ENCODE measurements around the gene MYH9.

MYH9 gene

DNA sequence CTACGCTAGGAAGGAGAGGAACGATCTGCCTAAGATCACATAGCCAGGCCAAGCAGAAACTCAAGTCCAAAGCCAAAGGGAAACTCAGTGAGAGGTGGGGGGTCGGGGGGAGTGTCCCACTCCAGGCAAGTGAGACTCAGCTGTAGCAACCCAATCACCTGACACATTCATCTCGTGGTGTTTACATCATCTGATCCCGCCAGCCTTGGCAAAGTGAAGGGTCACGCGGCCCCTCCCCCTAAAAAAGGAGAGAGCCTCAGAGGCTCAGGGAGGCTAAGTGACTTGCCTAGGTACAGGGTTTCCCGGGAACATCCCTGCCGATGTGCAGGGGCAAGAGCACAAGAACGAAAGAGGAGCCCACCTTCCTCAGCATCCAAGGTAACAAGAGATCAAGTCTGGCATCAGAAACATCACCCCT is 21.5 kb downstream of the MYH9 start:
- DNase-seq, result no peak

DNA sequence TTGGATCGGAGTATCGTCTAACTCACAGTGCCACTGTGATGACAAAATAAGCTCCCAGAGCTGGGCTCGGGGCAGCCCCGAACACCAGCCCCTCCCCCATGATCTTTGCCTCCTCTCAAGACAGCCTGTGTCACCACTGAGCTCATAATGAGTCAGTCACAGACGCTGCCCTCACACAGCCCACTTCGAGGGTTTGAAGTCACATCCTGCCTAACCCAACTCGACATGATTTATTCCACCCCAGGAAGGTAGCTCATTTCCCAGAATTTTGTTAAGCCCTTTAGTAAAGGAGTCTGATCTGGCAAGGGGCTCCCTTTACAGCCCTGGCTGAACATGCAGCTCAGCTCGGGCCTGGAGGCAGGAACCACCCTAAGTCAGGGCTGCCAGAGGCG is 22.8 kb downstream of the MYH9 start:
- DNase-seq, result peak; percentile 35

DNA sequence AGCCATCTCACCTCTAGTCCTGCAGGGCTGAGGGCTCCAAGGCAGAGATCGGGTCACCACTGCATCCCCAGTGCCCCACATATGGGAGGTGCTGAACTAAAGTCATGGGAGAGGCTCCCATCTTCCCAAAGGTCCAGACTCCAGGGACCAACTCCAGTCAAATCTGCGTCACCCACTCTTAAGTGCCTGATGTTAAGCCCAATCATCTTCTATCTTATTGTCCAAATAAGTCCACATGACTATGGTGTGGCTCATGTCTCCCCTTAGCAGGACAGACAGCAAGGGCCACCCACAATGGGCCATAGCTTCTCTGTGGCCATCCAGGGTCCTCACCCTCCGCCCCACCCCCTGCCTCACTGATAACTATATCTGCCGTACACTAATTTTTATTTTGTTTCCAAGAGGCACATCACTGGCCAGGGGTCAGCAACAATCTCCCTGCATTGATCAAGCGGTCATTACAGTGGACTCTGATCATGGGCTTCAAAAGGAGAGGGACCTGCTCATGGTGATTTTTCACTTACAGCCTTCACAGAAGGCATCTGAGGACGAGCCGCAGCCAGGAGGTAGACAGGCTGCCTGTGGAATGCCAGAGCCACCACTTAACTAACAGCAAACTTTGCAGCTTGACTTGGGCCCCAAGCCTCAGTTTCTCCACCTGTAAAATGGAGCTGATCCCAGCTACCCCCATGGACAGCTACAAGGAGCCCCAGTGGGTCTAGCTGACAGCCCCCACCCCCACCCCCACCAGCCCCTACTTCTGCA is 23.3 kb downstream of the MYH9 start:
- DNase-seq, result no peak

DNA sequence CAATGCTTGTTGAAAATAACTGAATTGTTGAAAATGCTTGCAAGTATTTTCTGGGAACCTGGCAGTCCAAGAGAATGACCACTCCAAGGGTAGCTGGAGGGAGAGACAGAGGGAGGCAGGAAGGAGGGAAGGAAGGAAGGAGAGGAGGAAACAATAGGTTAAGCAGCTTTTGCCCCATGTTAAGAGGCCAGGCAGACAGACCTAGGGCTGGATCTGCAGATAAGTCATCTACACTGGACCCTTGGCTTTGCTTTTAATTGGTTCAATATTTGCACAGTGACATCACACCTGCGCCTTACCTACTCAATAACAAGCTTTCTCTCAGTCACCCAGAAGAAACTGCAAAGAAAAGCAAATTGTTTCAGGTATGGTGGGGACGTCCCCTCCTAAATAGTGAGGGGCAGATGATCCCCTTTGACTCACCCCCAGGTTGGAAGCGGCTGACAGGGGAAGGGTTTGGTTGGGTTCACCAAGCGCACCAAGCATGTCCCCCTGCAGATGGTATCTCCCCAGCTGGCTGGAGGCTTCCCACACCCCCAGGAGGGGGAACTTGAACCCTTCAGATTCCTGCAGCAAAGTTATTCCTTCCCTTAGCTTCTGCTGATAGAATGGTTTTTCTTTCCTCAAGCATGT is 24.3 kb downstream of the MYH9 start:
- no peak for DNase-seq

DNA sequence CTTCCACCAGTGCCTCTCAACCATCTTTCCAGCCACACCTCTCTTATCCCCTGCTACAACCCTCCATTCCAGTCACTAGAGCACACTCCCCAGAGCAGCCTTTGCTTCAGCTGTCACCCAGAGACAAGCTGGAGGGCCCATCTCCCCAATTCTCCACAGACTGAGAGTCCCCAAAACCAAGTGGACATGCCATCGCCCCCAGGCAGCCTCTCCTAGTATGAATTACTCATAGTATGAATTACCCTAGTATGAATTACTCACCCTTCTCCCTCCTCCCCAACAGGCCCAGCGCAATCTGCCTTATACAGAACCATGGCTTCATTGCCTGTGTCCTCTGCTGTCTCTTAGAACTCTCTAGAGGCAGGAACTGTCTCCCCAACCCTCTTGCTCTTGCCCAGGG is 24.8 kb downstream of the MYH9 start:
- no peak for DNase-seq

DNA sequence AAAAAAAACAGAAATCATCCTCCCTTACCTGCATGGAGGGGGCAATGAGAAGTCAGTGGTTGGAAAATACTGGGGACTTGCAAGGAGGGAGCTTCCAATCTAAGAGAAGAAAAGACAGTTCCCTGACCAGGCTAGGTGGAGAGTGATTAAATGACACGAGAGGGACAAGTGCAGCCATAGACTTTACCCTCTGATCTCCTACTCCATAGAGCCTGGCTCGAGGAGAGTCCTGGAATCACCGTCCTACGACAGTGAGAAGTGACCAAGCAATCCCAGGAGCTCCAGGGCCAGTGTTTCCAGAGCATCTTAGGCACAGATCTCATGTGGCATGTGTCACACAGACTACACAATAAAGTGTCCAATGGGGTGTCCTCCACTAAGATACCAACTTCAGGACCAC is 25.7 kb downstream of the MYH9 start:
- DNase-seq, result no peak

DNA sequence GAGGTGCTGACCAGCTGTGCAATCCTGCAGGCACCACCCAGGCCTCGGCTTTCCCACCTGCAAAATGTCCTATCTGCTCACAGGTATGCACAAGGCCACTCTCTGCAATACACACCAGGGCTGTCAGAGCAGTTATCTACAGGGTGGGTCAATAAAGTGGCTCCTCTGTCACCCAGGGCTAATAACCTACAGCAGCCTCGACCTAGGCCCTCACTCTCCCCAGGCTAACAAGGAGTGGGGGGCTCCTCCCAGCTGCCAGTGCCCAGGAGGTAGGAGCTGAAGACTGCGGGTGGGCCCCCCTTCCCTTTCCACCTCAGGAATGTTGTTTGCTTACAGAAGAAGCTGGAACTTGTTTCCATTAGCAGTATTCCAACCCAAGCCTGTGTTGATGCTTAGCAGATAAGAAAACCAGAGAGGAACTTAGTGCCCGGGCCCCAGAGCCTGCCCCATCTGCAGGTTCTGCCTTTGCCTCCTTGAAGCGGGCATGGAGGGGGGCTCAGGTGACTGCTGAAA is 26.8 kb downstream of the MYH9 start:
- DNase-seq, result no peak

DNA sequence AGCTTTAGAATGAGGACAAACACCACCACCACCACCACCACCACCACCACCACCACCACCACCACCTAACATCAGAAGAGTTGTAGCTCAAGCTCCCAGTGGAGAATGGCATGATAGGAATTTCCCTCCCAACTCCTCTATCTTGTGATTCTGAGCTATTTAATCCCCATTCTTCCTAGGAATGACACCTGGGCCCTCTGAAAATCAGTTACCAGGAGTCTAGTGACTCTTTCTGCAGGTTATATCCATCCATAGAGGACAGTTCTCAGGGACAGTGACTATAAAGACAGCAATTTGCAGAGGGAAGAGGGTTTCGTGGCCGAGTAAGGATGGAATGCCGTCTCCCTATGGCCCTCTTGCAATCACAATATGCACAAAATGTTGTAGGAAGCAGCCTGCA is 27.8 kb downstream of the MYH9 start:
- DNase-seq, result no peak

DNA sequence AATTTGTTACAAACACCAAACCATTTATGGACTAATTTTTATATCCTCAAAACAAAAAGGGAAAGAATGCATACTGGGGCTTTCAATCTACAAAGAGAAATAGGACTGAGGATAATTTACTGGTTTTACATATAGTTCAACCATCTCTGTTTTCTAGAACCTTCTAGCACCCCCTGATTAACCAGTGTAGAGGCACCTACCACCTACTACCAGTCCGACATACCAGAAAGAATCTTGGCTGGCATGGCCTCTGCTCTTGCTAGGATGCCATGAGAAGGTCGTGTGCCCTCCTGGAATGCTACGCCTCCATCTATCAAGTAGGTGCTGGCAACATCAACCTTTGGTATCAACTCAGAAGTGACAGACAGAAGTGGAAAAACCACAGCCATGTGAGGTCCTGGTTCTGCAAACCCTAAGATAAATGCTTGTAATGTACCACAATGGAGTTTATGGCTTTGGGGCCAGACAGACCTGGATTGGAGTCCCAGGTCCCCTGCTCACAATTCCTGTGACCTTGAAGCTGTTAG is 28.2 kb downstream of the MYH9 start:
- DNase-seq, result no peak

DNA sequence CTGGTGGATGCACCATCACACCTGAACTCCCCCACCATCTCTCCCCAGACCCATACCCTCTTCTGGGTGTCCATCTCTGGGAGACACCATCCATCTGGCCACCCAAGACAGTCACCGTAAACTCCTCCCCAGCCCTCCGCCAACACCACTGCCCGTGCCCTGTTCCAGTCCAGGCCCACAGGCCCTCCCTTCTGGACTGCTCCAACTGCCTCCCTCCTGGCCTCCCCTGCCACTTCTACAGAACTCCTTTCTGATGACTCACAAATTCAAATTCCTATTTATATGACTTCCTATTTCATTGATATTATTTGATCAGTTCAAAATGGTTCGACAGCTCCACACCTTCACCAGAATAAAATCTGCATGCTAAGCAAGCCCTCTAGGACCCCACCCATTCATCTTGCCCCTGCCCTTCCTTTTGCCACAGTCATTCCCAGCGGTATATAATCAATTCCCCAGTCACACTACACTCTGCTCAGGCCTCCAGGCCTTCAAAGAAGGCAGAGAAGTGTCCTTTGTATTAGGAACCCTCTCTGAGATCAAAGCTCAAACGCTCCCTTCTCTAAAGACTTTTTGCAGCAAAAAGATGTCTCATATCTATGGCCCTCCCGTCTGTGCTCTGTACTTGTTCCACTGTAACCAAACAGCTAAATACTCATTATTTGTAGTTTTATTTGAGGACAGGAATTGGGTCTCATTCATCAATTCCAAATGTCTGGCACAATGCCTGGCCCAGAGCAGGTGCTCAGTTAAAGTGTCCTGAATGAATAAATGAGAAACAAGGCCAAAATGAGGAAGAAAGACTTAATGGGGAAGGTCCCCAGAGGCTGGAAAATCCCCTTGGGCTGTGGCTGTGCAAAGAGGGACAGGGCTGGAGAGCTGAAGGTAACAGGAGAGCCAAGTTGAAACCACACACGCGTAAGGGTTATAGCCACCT is 29.0 kb downstream of the MYH9 start:
- DNase-seq, result no peak

DNA sequence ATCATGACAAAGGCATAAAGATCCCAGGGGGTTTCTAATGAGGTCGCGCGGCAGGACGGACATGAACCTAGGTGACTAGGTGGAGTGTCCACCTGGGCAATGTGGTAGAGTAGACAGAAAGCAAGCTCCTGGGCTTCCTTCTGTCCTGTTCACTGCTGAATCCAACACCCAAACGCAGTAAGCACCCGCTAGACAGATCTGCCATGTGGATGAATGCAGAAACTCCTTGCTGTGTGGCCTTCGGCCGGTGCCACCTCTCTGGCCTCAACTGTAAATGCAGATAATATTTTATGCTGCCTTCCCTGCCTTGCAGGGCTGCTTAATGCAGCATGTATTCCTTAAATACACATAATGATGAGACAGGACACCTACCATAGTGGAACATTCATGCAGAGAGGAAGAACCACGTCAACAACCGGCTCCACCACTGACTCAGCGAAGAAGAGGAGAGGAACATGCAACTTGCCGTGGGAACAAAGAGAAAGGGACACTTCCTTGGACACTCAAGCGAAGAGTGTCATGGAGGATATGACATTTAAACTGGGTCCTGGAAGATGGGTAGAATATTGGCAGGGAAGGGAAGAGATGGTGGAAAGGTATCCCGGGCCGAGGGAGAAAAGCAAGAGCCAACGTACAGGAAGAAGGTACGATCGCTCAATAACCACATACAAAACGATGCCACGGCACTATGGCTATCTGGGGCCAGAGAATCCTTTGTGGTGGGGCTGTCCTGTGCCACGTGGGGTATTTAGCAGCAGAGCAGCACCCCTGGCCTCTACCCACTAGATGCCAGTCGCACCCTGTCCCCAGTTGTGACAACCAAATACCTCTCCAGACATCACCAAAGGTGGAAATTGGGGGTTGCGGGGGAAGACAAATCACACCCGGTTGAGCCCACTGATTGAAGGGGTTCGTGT is 30.8 kb downstream of the MYH9 start:
- DNase-seq, result no peak

DNA sequence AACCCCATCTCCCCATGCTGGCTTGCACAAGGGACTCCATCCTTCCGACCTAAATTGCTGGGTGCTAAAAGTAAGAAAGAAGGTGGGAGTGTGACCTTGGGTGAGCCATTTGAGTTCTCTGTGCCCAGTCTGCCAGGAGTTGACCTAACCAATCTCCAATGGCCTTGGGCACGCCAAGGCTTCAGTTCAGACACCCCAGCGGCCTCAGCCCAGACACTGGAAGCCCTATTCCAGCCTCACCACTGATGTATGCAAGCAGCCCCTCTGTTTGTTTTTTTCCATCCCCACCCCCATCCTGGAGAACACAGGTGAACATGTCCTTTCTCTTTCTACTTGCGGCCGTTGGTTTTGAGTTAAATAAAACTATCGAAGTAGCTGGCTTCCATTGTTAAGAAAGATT is 31.9 kb downstream of the MYH9 start:
- DNase-seq, result no peak

DNA sequence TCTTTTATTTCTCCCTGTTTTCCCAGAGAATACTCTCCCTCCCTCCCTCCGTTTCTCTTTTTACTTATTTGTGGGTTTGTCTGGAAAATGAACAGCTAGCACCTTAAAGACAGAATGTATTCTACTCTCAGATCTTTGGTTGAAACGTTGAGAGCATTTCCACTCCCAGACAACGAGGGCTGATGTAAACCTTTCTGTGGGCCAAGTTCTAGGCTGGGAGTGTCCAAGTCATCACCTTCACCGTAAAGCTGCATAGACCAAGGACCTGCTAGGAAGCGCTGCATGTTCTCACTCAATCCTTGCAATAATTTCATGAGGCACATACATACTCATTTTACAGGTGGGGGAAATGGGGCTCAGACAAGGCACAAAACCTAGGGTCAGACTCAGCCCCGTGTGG is 32.4 kb downstream of the MYH9 start:
- DNase-seq, result no peak

DNA sequence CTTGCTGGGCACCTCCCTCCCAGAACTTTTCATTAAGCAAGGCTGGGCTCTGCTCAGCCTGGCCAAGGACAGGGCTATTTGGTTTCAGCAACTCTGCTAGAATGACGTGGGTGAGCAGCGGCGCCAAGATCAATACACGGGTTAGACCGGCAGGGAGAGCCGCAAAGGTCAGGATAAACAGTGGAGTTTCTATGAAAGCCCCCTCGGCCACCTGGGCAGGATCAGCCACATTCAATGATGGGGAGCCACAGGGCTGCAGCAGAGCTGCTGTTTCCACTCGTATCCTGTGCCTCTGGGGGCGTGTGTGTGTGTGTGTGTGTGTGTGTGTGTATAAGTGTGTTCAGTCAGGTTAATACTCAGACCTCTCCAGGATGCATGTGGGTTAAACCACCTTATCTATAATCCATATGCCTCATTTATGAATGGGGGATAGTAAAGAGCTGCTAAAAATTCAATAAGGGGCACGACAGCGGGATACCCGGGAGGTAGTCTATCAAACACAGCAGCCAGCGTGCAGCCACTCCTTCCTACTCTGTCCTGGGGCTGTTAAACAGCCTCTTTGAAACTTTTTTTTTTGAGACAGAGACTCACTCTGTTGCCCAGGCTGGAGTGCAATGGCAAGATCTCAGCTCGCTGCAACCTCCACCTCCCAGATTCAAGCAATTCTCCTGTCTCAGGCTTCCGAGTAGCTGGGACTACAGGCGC is 34.8 kb downstream of the MYH9 start:
- no peak for DNase-seq

DNA sequence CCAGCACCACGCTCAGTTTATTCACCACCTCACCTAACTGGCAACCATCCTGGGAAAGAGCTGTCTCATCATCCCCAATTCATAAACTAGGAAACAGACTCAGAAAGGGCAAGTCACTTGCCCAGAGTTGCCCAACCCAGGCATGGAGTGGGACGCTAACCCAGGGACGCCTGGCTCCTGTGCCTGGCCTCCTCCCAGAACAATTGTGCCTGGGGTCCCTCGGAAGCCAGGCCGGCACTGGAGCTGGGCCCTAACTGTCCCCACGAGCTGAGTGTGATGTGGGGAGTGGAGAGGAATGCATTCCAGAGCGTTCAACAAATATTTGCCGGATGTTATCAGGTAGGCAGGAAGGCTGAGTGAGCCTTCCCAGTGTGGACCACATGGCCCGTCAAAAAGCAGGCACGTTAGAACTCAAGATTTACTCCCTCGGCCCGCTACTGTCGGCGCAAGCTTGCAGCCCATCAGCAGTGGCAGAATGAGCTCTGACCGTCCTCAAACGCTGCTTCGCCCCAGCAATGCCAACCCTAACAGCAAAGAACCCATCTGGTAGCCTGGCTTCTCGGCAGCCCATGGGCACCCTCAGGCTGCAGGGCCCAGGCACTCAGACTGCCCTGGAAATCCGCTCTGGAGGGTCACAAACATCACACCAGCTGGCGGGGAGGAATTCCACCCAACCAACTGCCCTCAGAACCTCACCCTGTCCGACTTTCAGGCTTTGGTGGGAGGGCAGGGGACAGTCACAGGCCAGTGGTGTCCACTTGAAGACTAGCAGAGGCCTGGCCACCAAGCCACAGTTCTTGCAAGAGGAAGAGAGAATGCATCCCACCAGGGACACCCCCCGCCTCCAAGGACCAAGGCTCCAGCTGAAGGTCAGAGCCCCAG is 35.6 kb downstream of the MYH9 start:
- DNase-seq, result no peak

DNA sequence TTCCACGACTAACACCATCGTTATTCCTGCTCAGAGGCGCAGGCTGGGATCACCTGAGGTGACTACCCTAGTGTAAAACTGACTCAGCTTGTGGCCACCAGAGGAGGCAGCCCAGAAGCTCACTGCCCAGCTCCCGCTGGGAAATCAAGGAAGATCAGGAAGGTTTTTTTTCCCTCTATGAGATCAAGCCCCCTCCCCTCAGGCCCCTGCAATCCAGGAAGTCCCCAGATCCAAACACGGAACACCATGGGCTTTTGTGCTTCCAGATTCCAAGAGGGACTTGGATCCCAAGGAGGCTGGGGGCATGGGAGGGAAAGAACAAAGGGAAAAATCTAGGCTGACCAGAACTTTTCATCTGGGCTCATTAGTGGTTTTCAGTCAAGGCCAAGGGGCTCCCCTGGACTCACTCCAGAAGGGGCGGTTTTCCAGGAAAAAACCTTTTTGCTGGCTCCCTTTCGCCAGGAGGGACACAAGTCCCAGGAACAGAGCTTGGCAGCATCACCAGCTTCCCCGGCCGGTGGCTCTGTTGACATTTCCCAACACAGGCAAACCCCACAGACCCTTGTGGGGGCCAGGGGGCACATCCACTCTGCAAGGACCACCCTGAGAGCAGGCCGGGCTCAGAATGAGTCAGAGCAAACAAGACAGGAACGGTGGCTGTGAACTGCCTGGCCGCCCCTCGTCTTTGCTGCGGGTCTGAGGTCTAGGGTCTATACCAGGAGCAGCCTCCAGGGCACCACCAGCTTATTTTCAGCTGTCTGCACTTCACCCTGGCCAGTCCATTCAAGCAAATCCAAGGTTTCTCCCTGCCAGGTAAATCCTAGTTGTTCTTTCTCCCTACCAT is 36.8 kb downstream of the MYH9 start:
- DNase-seq, result no peak

DNA sequence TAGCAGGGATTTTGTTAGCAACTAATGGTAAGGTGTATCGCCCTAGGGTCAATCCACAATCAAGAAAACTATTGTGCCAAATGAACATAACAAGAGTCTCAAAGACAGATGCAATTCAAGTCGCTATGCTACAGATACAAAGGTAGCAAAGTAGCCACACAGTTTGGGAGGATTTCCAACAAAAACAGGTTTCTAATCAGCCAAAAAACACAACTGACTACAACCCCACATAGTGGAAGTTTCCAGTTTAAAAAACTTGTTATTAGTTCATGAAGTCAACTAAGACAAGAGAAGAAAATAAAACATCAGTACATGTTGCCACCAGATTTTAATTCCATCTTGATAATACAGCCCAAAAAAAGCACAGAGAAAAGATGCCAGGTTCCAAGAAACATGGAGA is 38.0 kb downstream of the MYH9 start:
- no peak for DNase-seq

DNA sequence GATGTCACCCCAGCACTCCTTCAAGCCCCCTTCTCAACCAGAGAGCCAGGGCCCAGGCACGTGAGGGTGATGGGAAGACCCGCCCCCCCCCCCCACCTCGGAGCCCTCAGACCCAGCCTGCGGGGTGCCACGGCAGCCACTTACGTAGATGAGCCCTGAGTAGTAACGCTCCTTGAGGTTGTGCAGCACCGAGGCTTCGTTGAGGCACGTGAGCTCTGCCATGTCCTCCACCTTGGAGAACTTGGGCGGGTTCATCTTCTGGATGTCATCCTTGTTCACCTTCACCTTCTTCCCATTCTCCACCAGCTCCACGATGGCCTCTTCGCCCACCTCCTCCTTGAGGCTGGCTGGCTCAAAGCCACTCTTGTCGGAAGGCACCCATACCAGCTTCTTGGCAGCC is 39.0 kb downstream of the MYH9 start:
- no peak for DNase-seq

DNA sequence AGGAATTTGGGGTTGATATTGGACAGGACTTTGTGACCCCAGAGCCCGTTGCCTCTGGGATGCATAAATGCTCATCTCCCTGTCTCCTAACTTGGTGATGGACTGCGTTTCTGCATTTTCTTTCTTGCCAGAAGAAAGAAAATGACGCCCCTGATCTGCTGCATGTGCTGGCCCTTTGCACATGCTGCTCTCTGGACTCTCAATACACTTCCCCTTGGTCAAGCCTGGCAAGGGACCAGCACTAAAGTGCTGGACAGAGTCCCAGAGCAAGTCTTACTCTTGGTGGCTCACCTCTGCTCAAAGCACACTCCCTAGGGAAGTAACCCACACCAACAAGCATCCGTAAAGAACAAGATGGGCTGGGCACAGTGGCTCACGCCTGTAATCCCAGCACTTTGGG is 40.7 kb downstream of the MYH9 start:
- DNase-seq, result no peak
